Colonic mucosa (tissue), 4 donors: ENCODE results near the gene EYS. TPM values are rescaled to one million over a fixed set of nuclear protein-coding genes. Genes with fewer than 3 reads are reported as not detected.

Experiments used
- DNase-seq: peaks from one replicate; pipeline ENCODE4 v3.0.0-alpha.2; 2020
- H3K27ac ChIP-seq: fragments of 200-600 bp; one replicate; pipeline ENCODE4 v1.8.0; 2021
- H3K27me3 ChIP-seq: fragments of 200-600 bp; one replicate; pipeline ENCODE4 v1.8.0; 2021
- H3K36me3 ChIP-seq: fragments of 200-600 bp; one replicate; pipeline ENCODE4 v1.8.0; 2021
- H3K4me1 ChIP-seq: fragments of 200-600 bp; one replicate; pipeline ENCODE4 v1.8.0; 2021; ENCODE audit warnings: mild to moderate bottlenecking
- H3K4me3 ChIP-seq: fragments of 200-600 bp; one replicate; pipeline ENCODE4 v1.8.0; 2021
- H3K9ac ChIP-seq, 2 donors: one replicate each; pipeline ENCODE4 v1.7.0; 2013; ENCODE audit warnings: control low read depth in 2 of 2, low read depth in 2 of 2, low read length in 2 of 2
- H3K9me3 ChIP-seq: fragments of 200-600 bp; one replicate; pipeline ENCODE4 v1.8.0; 2021
- intact Hi-C: fragments of 100-400 bp; cut with DNase I; formaldehyde crosslinking; loops from one replicate; pipeline ENCODE4 v1.14.1; 2022
- total RNA-seq, 2 donors: library from RNA; stranded (reverse); fragmentation: NEBNext Ultra II Directional in 1 of 2; extraction: Animal tissue kit (Norgen Biotek cat#: 25700) in 1 of 2; gene quantifications; one replicate each; pipeline ENCODE4 v1.2.1, GENCODE V29; 2021
- TF ChIP-seq, protein P1 (sequence below): fragments of 200-600 bp; IDR thresholded peaks from one replicate; pipeline ENCODE4 v1.8.0; 2022; ENCODE audit warnings: antibody characterized with exemption, mild to moderate bottlenecking
- donor health status: healthy.
- donor health status: DM: no; HTN: no; CAD: no.
- donor health status: DM: no; HTN: no; CAD: no.

EYS gene
- total RNA-seq, 2 donors from 2014 or later, result 0.64 to 0.82 TPM

DNA sequence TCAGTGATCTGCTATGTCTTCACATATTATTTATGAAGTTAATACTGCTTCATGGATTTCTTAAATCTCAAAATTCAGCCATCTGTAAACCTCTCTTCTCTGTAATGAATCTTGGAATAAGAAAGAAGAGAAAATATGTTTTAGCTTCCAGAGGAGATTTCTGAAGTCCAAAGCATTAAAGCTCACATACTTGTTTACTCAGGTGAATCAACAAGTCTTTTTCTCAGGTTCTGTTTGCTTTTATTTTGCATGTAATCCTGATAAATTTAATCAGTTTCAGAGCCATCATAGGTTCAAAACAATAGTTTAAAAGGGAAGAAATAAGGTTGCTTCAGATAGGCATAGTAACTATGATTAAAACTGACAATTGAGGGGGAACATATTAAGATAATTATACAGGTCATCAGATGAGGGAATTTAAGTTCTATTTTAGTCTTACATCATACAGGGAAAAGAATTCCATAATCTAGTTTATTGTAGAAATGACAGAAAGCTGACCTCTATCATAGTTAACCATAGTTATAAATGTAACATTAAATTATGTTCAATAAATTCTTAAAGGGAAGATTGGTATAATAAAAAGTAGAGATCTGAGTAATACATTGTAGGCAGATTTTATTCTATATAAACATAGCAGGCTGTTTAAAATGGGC is 716.2 kb downstream of the EYS start:
- intact Hi-C loops, result no loop called here
- TF ChIP-seq, protein P1, sequence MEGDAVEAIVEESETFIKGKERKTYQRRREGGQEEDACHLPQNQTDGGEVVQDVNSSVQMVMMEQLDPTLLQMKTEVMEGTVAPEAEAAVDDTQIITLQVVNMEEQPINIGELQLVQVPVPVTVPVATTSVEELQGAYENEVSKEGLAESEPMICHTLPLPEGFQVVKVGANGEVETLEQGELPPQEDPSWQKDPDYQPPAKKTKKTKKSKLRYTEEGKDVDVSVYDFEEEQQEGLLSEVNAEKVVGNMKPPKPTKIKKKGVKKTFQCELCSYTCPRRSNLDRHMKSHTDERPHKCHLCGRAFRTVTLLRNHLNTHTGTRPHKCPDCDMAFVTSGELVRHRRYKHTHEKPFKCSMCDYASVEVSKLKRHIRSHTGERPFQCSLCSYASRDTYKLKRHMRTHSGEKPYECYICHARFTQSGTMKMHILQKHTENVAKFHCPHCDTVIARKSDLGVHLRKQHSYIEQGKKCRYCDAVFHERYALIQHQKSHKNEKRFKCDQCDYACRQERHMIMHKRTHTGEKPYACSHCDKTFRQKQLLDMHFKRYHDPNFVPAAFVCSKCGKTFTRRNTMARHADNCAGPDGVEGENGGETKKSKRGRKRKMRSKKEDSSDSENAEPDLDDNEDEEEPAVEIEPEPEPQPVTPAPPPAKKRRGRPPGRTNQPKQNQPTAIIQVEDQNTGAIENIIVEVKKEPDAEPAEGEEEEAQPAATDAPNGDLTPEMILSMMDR, result no peak
- H3K27ac ChIP-seq, result no peak overlapping the region
- H3K4me1 ChIP-seq, result no peaks in the 10 kb centered on the region
- no peak for DNase-seq
- H3K4me3 ChIP-seq, result no peak overlapping the region
- H3K27me3 ChIP-seq, result no peaks in the 10 kb centered on the region
- no peaks in the 10 kb centered on the region for H3K9me3 ChIP-seq
- H3K36me3 ChIP-seq, result no peaks in the 10 kb centered on the region
- no peak overlapping the region for H3K9ac ChIP-seq

GRCh38 chr6:64988148-64988547 is 718.9 kb downstream of the EYS start:
- H3K9ac ChIP-seq, result no peak overlapping the region
- H3K36me3 ChIP-seq, result no peaks in the 10 kb centered on the region
- DNase-seq, result no peak
- H3K27me3 ChIP-seq, result no peaks in the 10 kb centered on the region
- TF ChIP-seq, protein P1, result no peak
- no peaks in the 10 kb centered on the region for H3K4me1 ChIP-seq
- H3K9me3 ChIP-seq, result no peaks in the 10 kb centered on the region
- H3K27ac ChIP-seq, result no peak overlapping the region
- H3K4me3 ChIP-seq, result no peak overlapping the region
- intact Hi-C loops, result no loop called here

DNA sequence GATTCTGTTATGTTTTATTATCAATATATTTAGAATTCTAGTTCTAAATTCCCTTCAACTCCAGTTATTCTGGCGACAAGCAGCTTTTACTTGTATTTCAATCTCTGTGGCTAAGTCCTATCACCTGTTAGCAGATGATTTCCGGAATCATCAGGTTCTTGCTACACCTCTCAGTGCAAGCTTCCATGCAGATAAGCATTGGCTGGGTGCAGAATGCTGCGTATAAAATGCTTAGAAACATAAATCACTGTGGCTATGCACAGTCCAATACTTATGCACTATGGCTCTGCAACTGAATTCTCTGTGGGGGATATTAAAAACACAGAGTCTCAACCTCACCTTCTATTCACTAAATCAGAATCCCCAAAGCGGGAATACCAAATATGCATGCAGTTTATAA is 720.0 kb downstream of the EYS start:
- TF ChIP-seq, protein P1, result no peak
- Histone ChIP-seq H3K27ac (no peak overlapping the region), H3K4me3 (no peak overlapping the region)

DNA sequence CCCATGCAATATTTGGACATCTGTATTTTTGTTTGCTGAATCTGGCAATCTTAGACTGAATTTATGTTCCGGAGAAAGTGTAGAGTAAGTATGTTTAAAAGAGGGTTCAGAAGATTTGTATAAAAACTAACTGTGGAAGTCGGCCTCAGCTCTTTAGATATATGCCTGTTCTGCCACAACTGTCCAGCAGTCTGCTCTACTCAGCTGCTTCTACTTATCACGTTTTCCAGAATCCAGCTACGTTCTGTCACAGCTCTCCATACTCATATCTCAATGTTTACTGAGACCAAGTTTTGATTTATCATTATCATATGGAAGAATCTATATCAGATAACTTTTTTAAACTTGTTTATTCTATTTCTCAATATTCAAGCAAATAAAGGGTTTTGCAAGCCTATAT is 721.3 kb downstream of the EYS start:
- H3K4me3 ChIP-seq, result no peak overlapping the region
- TF ChIP-seq, protein P1, result no peak
- H3K36me3 ChIP-seq, result no peaks in the 10 kb centered on the region
- H3K27ac ChIP-seq, result no peak overlapping the region
- H3K27me3 ChIP-seq, result no peaks in the 10 kb centered on the region
- no peak for DNase-seq
- H3K9ac ChIP-seq, result no peak overlapping the region
- intact Hi-C loops, result no loop called here
- no peaks in the 10 kb centered on the region for H3K4me1 ChIP-seq
- no peaks in the 10 kb centered on the region for H3K9me3 ChIP-seq

More for the DNA sequence above, 720.0 kb downstream of the EYS start:
- Histone ChIP-seq H3K4me1 (no peaks in the 10 kb centered on the region), H3K9me3 (no peaks in the 10 kb centered on the region), H3K27me3 (no peaks in the 10 kb centered on the region), H3K36me3 (no peaks in the 10 kb centered on the region), H3K9ac (no peak overlapping the region)
- intact Hi-C loops, result no loop called here
- DNase-seq, result no peak

- Histone ChIP-seq H3K9me3 (no peaks in the 10 kb centered on the region), H3K36me3 (no peaks in the 10 kb centered on the region), H3K27ac (no peak overlapping the region), H3K27me3 (no peaks in the 10 kb centered on the region), H3K9ac (no peak overlapping the region), H3K4me1 (no peaks in the 10 kb centered on the region), H3K4me3 (no peak overlapping the region)
- TF ChIP-seq, protein P1, result no peak
- no peak for DNase-seq
- intact Hi-C loops, result no loop called here
Measured at GRCh38 chr6:64984948-64985347, 722.1 kb downstream of the EYS start.
